Smooth muscle cell of the pulmonary artery (primary cell): ENCODE data around the gene GPRASP1. TPM values are rescaled to one million over a fixed set of nuclear protein-coding genes. Genes with fewer than 3 reads are reported as not detected.

ENCODE experiments used
- total RNA-seq: library from RNA; depleted of rRNA; stranded (reverse); fragments of >200 nt; gene quantifications from 2 replicates; pipeline ENCODE4 v1.2.3, GENCODE V29; 2014

GPRASP1 gene
- total RNA-seq, result 2.8 and 4.6 TPM in 2 replicates

GRCh38 chrX:102651242-102652011 lies at the start of gene GPRASP1:
GPRASP1 (plus strand) TSS chrX:102651483; CDS start chrX:102653914, 2,431 bp downstream.

Other genes starting within 250 kb of the GPRASP1 start
- gene NXF2B, start 211.5 kb upstream of the GPRASP1 start, total RNA-seq, result not detected in 2 replicates
- gene TCP11X2, start 179.7 kb upstream of the GPRASP1 start, total RNA-seq, result not detected in 2 replicates
- gene TMSB15A, start 134.7 kb upstream of the GPRASP1 start, total RNA-seq, result 0.73 and 2.5 TPM in 2 replicates
- gene ARMCX5, start 52.0 kb upstream of the GPRASP1 start, total RNA-seq, result 15.0 and 16.4 TPM in 2 replicates
- gene GPRASP2, start 61.0 kb downstream of the GPRASP1 start, total RNA-seq, result 14.2 and 17.8 TPM in 2 replicates
- 5.9 and 6.6 TPM in 2 replicates for gene GPRASP3, start 69.3 kb downstream of the GPRASP1 start, total RNA-seq